Stimulated activated naive CD4-positive, alpha-beta T cell (primary cell): Measurements from ENCODE around the gene SNX1.
"Not testable (repeated sequence)": the region's sequence is repeated elsewhere in the genome, so short reads cannot be mapped to it uniquely, and the experiment has no call there.

Experiments
- DNase-seq, 6 experiments: peaks; one replicate each; lab custom pipeline; 2025; lab: John Stamatoyannopoulos, UW

SNX1 gene

GRCh38 chr15:64112904-64113303 is 17.1 kb downstream of the SNX1 start:
- DNase-seq: no peak

- DNase-seq: no peak
These were observed 22.1 kb downstream of the SNX1 start for GRCh38 chr15:64117759-64118487.

- not testable (repeated sequence) for DNase-seq
These were observed 24.5 kb downstream of the SNX1 start for GRCh38 chr15:64120322-64120721.

GRCh38 chr15:64121614-64122013 is 25.8 kb downstream of the SNX1 start:
- no peak for DNase-seq

- DNase-seq: no peak
These were observed 26.7 kb downstream of the SNX1 start for GRCh38 chr15:64122444-64122843.

- no peak for DNase-seq
These were observed 27.2 kb downstream of the SNX1 start for GRCh38 chr15:64122936-64123351.

- no peak for DNase-seq
These were observed 30.2 kb downstream of the SNX1 start for GRCh38 chr15:64125978-64126377.

- DNase-seq: no peak
These were observed 31.9 kb downstream of the SNX1 start for GRCh38 chr15:64127521-64128270.

GRCh38 chr15:64130159-64130558 is 34.4 kb downstream of the SNX1 start:
- no peak for DNase-seq

- no peak for DNase-seq
These were observed 35.8 kb downstream of the SNX1 start for GRCh38 chr15:64131547-64131946.

- no peak for DNase-seq
These were observed 36.4 kb downstream of the SNX1 start for GRCh38 chr15:64132217-64132616.

- DNase-seq: no peak
These were observed 38.0 kb downstream of the SNX1 start for GRCh38 chr15:64133623-64134344.

GRCh38 chr15:64134345-64134829 is 38.6 kb downstream of the SNX1 start:
- DNase-seq: no peak

GRCh38 chr15:64136347-64136746 is 40.6 kb downstream of the SNX1 start:
- no peak for DNase-seq

- no peak for DNase-seq
These were observed 41.5 kb downstream of the SNX1 start for GRCh38 chr15:64137226-64137833.

- DNase-seq: no peak
These were observed 42.7 kb downstream of the SNX1 start for GRCh38 chr15:64138331-64138941.

GRCh38 chr15:64141798-64142512 is 46.2 kb downstream of the SNX1 start:
- no peak for DNase-seq

GRCh38 chr15:64143276-64143675 is 47.5 kb downstream of the SNX1 start:
- no peak for DNase-seq

- no peak for DNase-seq
These were observed 48.4 kb downstream of the SNX1 start for GRCh38 chr15:64144192-64144564.

- DNase-seq: no peak
These were observed 48.9 kb downstream of the SNX1 start for GRCh38 chr15:64144565-64145281.

GRCh38 chr15:64146041-64146440 is 50.3 kb downstream of the SNX1 start:
- DNase-seq: no peak
